Fibroblast of skin of abdomen (primary cell): ENCODE data around the gene SLC26A11.
"Not testable (repeated sequence)": the region's sequence is repeated elsewhere in the genome, so short reads cannot be mapped to it uniquely, and the experiment has no call there.

Experiments
- DNase-seq: peaks from one replicate; pipeline ENCODE4 v3.0.0-alpha.2; 2013

Gene SLC26A11

GRCh38 chr17:80219013-80219762 lies 1.0 kb upstream of the SLC26A11 start:
- DNase-seq: peak; percentile 79

- DNase-seq: no peak
These were observed 519 bp upstream of the SLC26A11 start for GRCh38 chr17:80219763-80220053.

- DNase-seq: peak; percentile 4
These were observed 549 bp downstream of the SLC26A11 start for GRCh38 chr17:80220736-80221215.

- no peak for DNase-seq
These were observed 1.3 kb downstream of the SLC26A11 start for GRCh38 chr17:80221351-80222105.

- no peak for DNase-seq
These were observed 2.3 kb downstream of the SLC26A11 start for GRCh38 chr17:80222376-80223141.

- DNase-seq: no peak
These were observed 3.1 kb downstream of the SLC26A11 start for GRCh38 chr17:80223142-80223815.

GRCh38 chr17:80223838-80224497 lies 3.7 kb downstream of the SLC26A11 start:
- no peak for DNase-seq

GRCh38 chr17:80224683-80225082 lies 4.5 kb downstream of the SLC26A11 start:
- DNase-seq: no peak

- no peak for DNase-seq
These were observed 5.0 kb downstream of the SLC26A11 start for GRCh38 chr17:80225230-80225629.

- DNase-seq: no peak
These were observed 6.9 kb downstream of the SLC26A11 start for GRCh38 chr17:80227156-80227555.

- DNase-seq: no peak
These were observed 7.4 kb downstream of the SLC26A11 start for GRCh38 chr17:80227666-80228065.

GRCh38 chr17:80228477-80228876 lies 8.2 kb downstream of the SLC26A11 start:
- no peak for DNase-seq

- no peak for DNase-seq
These were observed 8.8 kb downstream of the SLC26A11 start for GRCh38 chr17:80229011-80229410.

GRCh38 chr17:80232438-80232837 lies 12.2 kb downstream of the SLC26A11 start:
- DNase-seq: no peak

GRCh38 chr17:80233202-80233601 lies 13.0 kb downstream of the SLC26A11 start:
- no peak for DNase-seq

GRCh38 chr17:80236911-80237310 lies 16.7 kb downstream of the SLC26A11 start:
- no peak for DNase-seq

GRCh38 chr17:80237386-80237785 lies 17.2 kb downstream of the SLC26A11 start:
- no peak for DNase-seq

- no peak for DNase-seq
These were observed 22.3 kb downstream of the SLC26A11 start for GRCh38 chr17:80242505-80242904.

GRCh38 chr17:80243526-80244433 lies 23.6 kb downstream of the SLC26A11 start:
- DNase-seq: no peak

GRCh38 chr17:80244448-80244847 lies 24.2 kb downstream of the SLC26A11 start:
- not testable (repeated sequence) for DNase-seq
